Activated T-cell treated with anti-CD3 and anti-CD28 coated beads, Interleukin-2, amount 50 U/mL, for 1 hour (primary cell): Measurements from ENCODE around the gene TELO2.

Experiments used
- DNase-seq: peaks from one replicate; pipeline ENCODE4 v3.0.0-alpha.2; 2020

The TELO2 gene

GRCh38 chr16:1492923-1493745, at the start of gene TELO2:
TELO2 (plus strand) TSS chr16:1493360; CDS start chr16:1494282, 922 bp downstream.
- peak; percentile 91 for DNase-seq

- DNase-seq, result no peak
Observed at GRCh38 chr16:1443403-1443973, 49.7 kb upstream of the TELO2 start.

- no peak for DNase-seq
Observed at GRCh38 chr16:1443980-1444729, 49.0 kb upstream of the TELO2 start, which contains the start of gene CCDC154. CCDC154 (minus strand) TSS chr16:1444556; CDS start chr16:1444322, 234 bp downstream.

- no peak for DNase-seq
Observed at GRCh38 chr16:1444730-1445517, 48.2 kb upstream of the TELO2 start.

- DNase-seq, result no peak
Observed at GRCh38 chr16:1445518-1446203, 47.5 kb upstream of the TELO2 start.

- DNase-seq, result no peak
Observed at GRCh38 chr16:1446296-1447080, 46.7 kb upstream of the TELO2 start.

GRCh38 chr16:1447965-1448364, 45.2 kb upstream of the TELO2 start:
- no peak for DNase-seq

GRCh38 chr16:1448536-1449116, 44.5 kb upstream of the TELO2 start:
- no peak for DNase-seq

GRCh38 chr16:1449201-1449788, 43.9 kb upstream of the TELO2 start:
- no peak for DNase-seq

- no peak for DNase-seq
Observed at GRCh38 chr16:1450218-1450617, 42.9 kb upstream of the TELO2 start.

- DNase-seq, result no peak
Observed at GRCh38 chr16:1450841-1451240, 42.3 kb upstream of the TELO2 start.

- DNase-seq, result no peak
Observed at GRCh38 chr16:1451702-1452392, 41.3 kb upstream of the TELO2 start.

GRCh38 chr16:1452530-1452929, 40.6 kb upstream of the TELO2 start:
- DNase-seq, result no peak

- DNase-seq, result no peak
Observed at GRCh38 chr16:1453316-1453715, 39.8 kb upstream of the TELO2 start.

GRCh38 chr16:1454561-1454960, 38.6 kb upstream of the TELO2 start:
- DNase-seq, result no peak

GRCh38 chr16:1455190-1456171, 37.7 kb upstream of the TELO2 start:
- no peak for DNase-seq

GRCh38 chr16:1456951-1457350, 36.2 kb upstream of the TELO2 start:
- DNase-seq, result no peak

- no peak for DNase-seq
Observed at GRCh38 chr16:1457489-1458245, 35.5 kb upstream of the TELO2 start.
